Liver (tissue), 9 donors: ENCODE data around the gene C21orf58. TPM values are rescaled to one million over a fixed set of nuclear protein-coding genes. Genes with fewer than 3 reads are reported as not detected.
A peak's percentile ranks its signal among the peaks of the same experiment; 100 is the strongest.

Experiments used
- DNase-seq: peaks from one replicate; pipeline ENCODE4 v3.0.0-alpha.2; 2017; ENCODE audit warnings: low spot score
- H3K27ac ChIP-seq, 2 donors: one replicate each; pipeline ENCODE4 v1.7.0; 2013; ENCODE audit warnings: inconsistent platforms in 2 of 2, low read length in 2 of 2, control low read depth in 1 of 2, low read depth in 1 of 2, mild to moderate bottlenecking in 1 of 2
- H3K27me3 ChIP-seq, 4 donors: one replicate each; pipeline versions ENCODE4 v1.6.1 to v1.7.0; 2013; ENCODE audit warnings: low read length in 3 of 4, inconsistent platforms in 1 of 4, mild to moderate bottlenecking in 1 of 4, moderate library complexity in 1 of 4; ENCODE audit not compliant: control insufficient read depth in 4 of 4, insufficient read depth in 4 of 4
- H3K36me3 ChIP-seq, 4 donors: one replicate each; pipeline versions ENCODE4 v1.6.1 to v1.7.0; 2013; ENCODE audit warnings: low read length in 3 of 4, mild to moderate bottlenecking in 3 of 4, low read depth in 1 of 4, moderate library complexity in 1 of 4; ENCODE audit not compliant: control insufficient read depth in 4 of 4, insufficient read depth in 3 of 4
- H3K4me1 ChIP-seq, 4 donors: one replicate each; pipeline versions ENCODE4 v1.6.1 to v1.7.0; 2013; ENCODE audit warnings: low read length in 3 of 4, mild to moderate bottlenecking in 3 of 4, moderate library complexity in 1 of 4; ENCODE audit not compliant: control insufficient read depth in 4 of 4, insufficient read depth in 4 of 4
- H3K4me3 ChIP-seq, 3 donors: one replicate each; pipeline versions ENCODE4 v1.6.1 to v1.7.0; 2013; ENCODE audit warnings: low read length in 3 of 3, control low read depth in 1 of 3, low read depth in 1 of 3, mild to moderate bottlenecking in 1 of 3
- H3K9ac ChIP-seq, 2 donors: one replicate each; pipeline ENCODE4 v1.7.0; 2013; ENCODE audit warnings: low read length in 2 of 2, mild to moderate bottlenecking in 2 of 2, moderate library complexity in 2 of 2, control low read depth in 1 of 2, low read depth in 1 of 2
- H3K9me3 ChIP-seq, 4 donors: one replicate each; pipeline versions ENCODE4 v1.6.1 to v1.7.0; 2013; ENCODE audit warnings: low read length in 3 of 4; ENCODE audit not compliant: control insufficient read depth in 4 of 4
- ATF3 ChIP-seq: IDR thresholded peaks from 2 replicates; pipeline ENCODE4 v1.6.1; 2016; ENCODE audit warnings: antibody characterized with exemption
- CTCF ChIP-seq: fragments of 150-350 bp; IDR thresholded peaks from 2 replicates; pipeline ENCODE4 v1.5.1; 2017; ENCODE audit warnings: improper control_type of control experiment, low read depth, low read length; ENCODE audit not compliant: missing input control
- EGR1 ChIP-seq, 2 donors: IDR thresholded peaks; 2 replicates each; pipeline ENCODE4 v1.6.1; 2016 to 2018; ENCODE audit warnings: antibody characterized with exemption in 2 of 2, low read depth in 2 of 2
- FOXA1 ChIP-seq: IDR thresholded peaks from 2 replicates; pipeline ENCODE4 v1.6.1; 2016; ENCODE audit warnings: antibody characterized with exemption
- FOXA2 ChIP-seq: IDR thresholded peaks from 2 replicates; pipeline ENCODE4 v1.6.1; 2016; ENCODE audit warnings: antibody characterized with exemption
- GABPA ChIP-seq, 2 donors: IDR thresholded peaks in 1 of 2; conservative IDR thresholded peaks in 1 of 2; 2 replicates each; pipeline ENCODE4 v1.6.1; 2016; ENCODE audit warnings: antibody characterized with exemption in 2 of 2, mild to moderate bottlenecking in 1 of 2, moderate library complexity in 1 of 2
- HNF4A ChIP-seq, 2 donors: conservative IDR thresholded peaks; 2 replicates each; pipeline ENCODE4 v1.6.1; 2016; ENCODE audit warnings: antibody characterized with exemption in 2 of 2, mild to moderate bottlenecking in 2 of 2
- HNF4G ChIP-seq: IDR thresholded peaks from 2 replicates; pipeline ENCODE4 v1.6.1; 2016; ENCODE audit warnings: antibody characterized with exemption
- JUND ChIP-seq, 2 donors: IDR thresholded peaks; 2 replicates each; pipeline ENCODE4 v1.6.1; 2016; ENCODE audit warnings: antibody characterized with exemption in 2 of 2
- MAX ChIP-seq: IDR thresholded peaks from 2 replicates; pipeline ENCODE4 v1.6.1; 2016; ENCODE audit warnings: antibody characterized with exemption
- NR2F2 ChIP-seq: IDR thresholded peaks from 2 replicates; pipeline ENCODE4 v1.6.1; 2016; ENCODE audit warnings: antibody characterized with exemption
- RAD21 ChIP-seq, 2 donors: IDR thresholded peaks; 2 replicates each; pipeline ENCODE4 v1.6.1; 2016; ENCODE audit warnings: antibody characterized with exemption in 2 of 2, mild to moderate bottlenecking in 2 of 2
- REST ChIP-seq: IDR thresholded peaks from 2 replicates; pipeline ENCODE4 v1.6.1; 2016; ENCODE audit warnings: antibody characterized with exemption, mild to moderate bottlenecking
- RXRA ChIP-seq, 2 donors: IDR thresholded peaks; 2 replicates each; pipeline ENCODE4 v1.6.1; 2017 to 2018; ENCODE audit warnings: antibody characterized with exemption in 2 of 2, mild to moderate bottlenecking in 1 of 2
- SP1 ChIP-seq: IDR thresholded peaks from 2 replicates; pipeline ENCODE4 v1.6.1; 2018; ENCODE audit warnings: antibody characterized with exemption, mild to moderate bottlenecking
- TAF1 ChIP-seq: conservative IDR thresholded peaks from 2 replicates; pipeline ENCODE4 v1.6.1; 2016; ENCODE audit warnings: antibody characterized with exemption, mild to moderate bottlenecking
- YY1 ChIP-seq: IDR thresholded peaks from 2 replicates; pipeline ENCODE4 v1.6.1; 2016; ENCODE audit warnings: antibody characterized with exemption, mild to moderate bottlenecking
- ZBTB33 ChIP-seq: IDR thresholded peaks from 2 replicates; pipeline ENCODE4 v1.6.1; 2016; ENCODE audit warnings: antibody characterized with exemption
- WGBS: extraction: QIAGEN DNeasy Blood & Tissue Kit; methylation state at CpG from one replicate; pipeline ENCODE4 v1.1.7; 2013; 5-methylcytosine and 5-hydroxymethylcytosine counted together
- polyA plus RNA-seq, 2 donors: library from polyadenylated mRNA; stranded (reverse) in 1 of 2; unstranded in 1 of 2; fragments of 200-250 nt in 1 of 2; fragments of >200 nt in 1 of 2; fragmentation: Nextera tagmentation in 1 of 2; extraction: Ambion mirVana in 1 of 2; gene quantifications; one replicate each; pipeline versions ENCODE4 v1.2.1 to v1.2.3, GENCODE V29; 2013 to 2015
- total RNA-seq, 2 donors: library from RNA; depleted of rRNA; stranded (reverse); fragments of >200 nt; gene quantifications; one replicate each; pipeline ENCODE4 v1.2.3, GENCODE V29; 2014
- donor health status: healthy.
- donor health status: healthy.
- donor health status: healthy.
- donor health status: healthy.
- donor health status: healthy.

C21orf58 gene
- total and polyA plus RNA-seq, 4 donors = 0.59 to 17.7 (median 0.68) TPM

GRCh38 chr21:46285761-46286647 lies 37.7 kb downstream of the C21orf58 start, which contains the start of gene YBEY:
Gene YBEY, plus strand, starts transcription at chr21:46286342. Its CDS starts 572 bp downstream, at chr21:46286914.
- WGBS = under 1% methylated on average over 105 of the region's 105 CpGs
- peaks cover 10 to 34% (median 31%) of the 10 kb centered on the region in 4 donors for H3K4me1 ChIP-seq

More at GRCh38 chr21:46285761-46286647, 37.7 kb downstream of the C21orf58 start, which contains the start of gene YBEY:
- H3K27ac ChIP-seq = peak within 1 kb of the TSS; percentile 96
- H3K9me3 ChIP-seq = no peaks in the 10 kb centered on the region
- H3K27me3 ChIP-seq = no peaks in the 10 kb centered on the region
- DNase-seq = peak; percentile 86
- peak within 1 kb of the TSS; percentile 81 to 94 for H3K9ac ChIP-seq
- H3K36me3 ChIP-seq = peaks cover under 1 to 4% (median 3%) of the 10 kb centered on the region in 4 donors
- TF ChIP-seq SP1 (peak; percentile 30), ATF3 (no peak), GABPA (IDR thresholded peaks at IDR 0.05 in 1 of 2, conservative IDR thresholded peaks at IDR 0.05 in 1 of 2) (peak; percentile 87 to 95), RXRA (IDR thresholded peaks at IDR 0.05) (no peak), REST (no peak), YY1 (peak; percentile 39), ZBTB33 (peak; percentile 89), MAX (no peak), HNF4G (no peak), NR2F2 (no peak), FOXA2 (no peak), FOXA1 (no peak), EGR1 (IDR thresholded peaks at IDR 0.05; ENCODE audit: low read depth in 2 of 2) (no peak), JUND (IDR thresholded peaks at IDR 0.05) (no peak), HNF4A (conservative IDR thresholded peaks at IDR 0.05) (no peak), TAF1 (peak; percentile 13), CTCF (no peak), RAD21 (IDR thresholded peaks at IDR 0.05) (peak in 1 of 2 donors; percentile 45)
- peak within 1 kb of the TSS; percentile 92 to 96 (median 95) for H3K4me3 ChIP-seq
